Cerebellar cortex (tissue), 1 donor: ENCODE results near the gene MADD.
A peak's percentile ranks its signal among the peaks of the same experiment; 100 is the strongest.

ENCODE experiments used
- DNase-seq: peaks from one replicate; pipeline ENCODE4 v3.0.0-alpha.2; 2015; ENCODE audit warnings: low spot score

Gene MADD

DNA sequence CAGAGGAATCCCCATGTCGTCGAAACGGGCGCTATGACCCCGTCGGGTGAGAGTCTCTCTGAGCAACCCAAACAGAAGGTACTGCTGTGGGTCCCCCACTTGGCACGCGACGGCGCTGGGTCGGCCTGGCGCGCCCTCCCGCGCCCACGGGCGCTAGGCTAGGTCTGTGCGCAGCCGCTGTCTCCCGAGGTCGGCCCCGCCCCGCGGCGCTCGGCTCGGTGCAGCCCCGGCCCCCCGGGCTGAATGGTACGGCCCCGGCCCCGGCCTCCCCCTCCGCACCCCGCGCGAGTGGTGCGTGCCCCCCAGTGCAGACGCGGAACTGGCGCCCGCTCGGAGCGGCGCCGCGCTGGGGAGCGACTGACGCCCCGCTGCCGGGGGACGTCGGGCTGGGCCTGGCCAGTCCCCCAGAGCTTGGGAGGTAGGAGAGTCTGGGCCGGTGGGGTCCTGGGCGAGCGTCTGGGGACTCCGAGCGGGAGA lies at the start of gene MADD:
MADD (plus strand) TSS at position 305 of the 477 bp plus-strand sequence.
- peak; percentile 80 for DNase-seq

DNA sequence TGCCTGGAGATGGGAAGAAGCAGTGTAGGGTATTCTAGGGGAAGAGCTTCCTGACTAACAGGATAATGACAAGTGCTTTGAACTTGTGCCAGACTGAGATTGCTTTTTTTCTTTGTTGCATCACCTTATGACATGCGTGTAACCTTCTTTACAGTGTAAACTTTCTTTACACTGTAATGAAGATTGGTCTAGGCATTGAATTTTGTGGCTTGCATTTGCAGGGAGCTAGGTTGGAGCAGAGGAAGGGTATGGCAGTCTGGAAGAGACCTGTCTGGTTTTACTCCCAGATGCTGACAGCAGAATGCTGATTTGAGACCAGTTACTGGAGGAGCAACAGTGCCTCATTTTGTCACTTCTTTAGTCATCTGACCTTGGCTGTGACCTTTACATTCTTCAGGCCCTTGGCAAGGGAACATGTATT lies 49.5 kb upstream of the MADD start:
- no peak for DNase-seq

DNA sequence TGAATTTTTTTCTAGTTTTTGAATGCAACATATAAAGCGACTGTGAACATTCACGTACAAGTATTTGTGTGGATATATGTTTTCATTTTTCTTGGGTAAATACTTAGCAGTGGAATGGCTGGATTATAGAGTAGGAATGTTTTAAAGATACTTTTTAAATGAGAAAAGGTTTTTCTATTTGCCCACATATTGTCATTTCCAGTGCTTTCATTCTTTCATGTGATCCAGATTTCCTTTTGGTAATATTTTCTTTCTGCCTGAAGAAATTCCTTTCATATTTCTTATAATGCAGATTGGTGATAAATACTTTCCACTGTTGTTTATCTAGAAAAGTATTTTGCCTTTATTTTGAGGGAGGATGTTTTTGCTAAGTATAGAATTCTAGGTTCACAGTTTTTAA lies 47.2 kb upstream of the MADD start:
- DNase-seq: no peak

DNA sequence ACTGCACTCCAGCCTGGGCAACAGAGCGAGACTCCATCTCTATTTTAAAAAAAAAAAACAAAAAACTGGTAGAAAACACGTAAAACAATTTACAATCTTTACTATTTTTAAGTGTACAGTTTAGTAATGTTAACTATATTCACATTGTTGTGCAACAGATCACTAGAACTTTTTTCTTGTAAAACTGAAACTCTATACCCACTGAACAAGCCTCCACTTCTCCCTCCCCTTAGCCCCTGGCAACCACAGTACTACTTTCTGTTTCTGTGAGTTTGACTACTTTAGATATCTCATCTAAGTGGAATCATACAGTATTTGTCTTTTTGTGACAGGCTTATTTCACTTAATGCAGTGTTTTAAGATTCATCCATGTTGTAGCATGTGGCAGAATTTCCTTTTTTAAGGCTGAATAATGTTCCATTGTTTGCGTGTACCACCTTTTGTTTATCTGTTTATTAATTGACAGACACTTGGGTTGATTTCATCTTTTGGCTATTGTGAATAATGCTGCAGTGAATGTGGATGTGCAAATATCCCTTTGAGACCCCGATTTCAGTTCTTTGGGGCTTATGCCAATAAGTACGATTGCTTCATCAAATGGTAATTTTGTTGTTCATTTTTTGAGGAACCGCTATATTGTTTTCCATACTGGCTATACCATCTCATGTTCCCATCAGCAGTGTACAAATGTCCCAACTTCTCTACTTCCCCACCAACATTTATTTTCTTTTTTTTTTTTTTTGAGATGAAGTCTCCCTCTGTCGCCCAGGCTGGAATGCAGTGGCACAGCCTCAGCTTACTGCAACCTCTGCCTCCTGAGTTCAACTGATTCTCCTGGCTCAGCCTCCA lies 44.2 kb upstream of the MADD start:
- DNase-seq: no peak

DNA sequence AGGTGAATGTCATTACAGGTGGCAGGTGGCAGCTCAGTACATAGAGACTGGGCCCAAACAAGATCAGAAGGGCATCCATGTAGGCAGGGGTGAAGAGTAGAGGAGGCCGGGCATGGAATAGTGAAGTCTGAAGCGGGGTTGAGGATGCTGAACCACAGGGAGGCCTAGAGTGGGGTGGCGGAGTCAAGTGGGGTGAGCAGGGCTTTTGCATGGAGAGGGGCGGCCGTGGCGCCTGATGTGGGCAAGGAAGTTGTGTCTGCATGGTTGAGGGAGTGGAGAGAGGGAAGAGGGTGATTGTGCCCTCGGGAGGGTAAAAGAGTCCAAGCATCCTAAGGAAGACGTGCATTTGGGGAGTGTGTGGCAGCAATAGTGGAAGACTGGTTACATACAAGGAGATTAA lies 40.8 kb upstream of the MADD start:
- DNase-seq: no peak

DNA sequence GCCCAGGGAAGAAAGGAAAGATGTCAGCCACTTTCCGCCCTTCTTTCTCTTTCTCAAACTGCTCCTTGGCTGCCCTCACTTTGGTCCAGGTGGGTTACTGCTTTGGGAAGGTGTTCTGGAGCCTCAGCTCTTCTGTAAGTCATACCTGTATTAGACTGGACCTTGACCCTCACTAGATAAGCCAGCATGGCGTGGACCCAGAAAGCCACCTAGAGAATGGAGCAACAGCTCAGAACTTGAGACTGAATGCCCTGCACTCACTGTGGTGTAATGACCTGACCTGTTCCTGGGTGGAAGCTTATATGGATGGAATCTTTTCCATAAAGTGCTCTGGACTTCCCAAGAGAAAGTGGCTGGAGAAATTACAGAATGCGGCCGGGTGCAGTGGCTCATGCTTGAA lies 36.9 kb upstream of the MADD start:
- no peak for DNase-seq

DNA sequence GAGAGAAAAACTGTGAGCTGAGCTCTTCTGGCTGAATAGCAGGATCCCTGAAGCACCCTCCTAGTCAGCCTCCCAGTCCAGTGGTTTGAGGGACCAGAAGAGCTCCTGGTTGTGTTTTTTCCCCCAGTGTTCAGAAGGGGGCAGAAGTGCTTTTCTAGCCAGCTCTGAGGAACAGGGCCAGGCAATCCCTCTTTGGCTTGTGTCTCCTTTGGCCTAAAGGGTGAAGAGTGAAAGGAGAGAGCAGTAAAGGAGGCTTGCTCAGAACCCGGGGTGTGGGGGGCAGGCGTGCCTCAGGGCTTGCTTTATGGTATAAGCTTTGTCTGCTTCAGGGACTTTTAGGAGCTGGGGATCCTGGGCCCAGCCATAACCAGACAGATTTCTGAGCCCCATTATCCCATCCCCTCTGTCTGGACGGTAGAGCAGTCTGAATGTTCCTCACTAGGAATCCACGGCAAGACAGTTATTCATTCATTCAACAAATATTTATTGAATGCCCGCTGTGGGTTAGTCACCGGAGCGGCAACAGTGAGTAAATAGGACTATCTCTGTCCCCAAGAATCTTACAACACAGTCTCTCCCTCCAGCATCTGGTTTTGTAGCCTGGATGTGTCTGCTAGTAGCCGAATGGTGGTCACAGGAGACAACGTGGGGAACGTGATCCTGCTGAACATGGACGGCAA lies 35.8 kb upstream of the MADD start:
- peak; percentile 79 for DNase-seq

DNA sequence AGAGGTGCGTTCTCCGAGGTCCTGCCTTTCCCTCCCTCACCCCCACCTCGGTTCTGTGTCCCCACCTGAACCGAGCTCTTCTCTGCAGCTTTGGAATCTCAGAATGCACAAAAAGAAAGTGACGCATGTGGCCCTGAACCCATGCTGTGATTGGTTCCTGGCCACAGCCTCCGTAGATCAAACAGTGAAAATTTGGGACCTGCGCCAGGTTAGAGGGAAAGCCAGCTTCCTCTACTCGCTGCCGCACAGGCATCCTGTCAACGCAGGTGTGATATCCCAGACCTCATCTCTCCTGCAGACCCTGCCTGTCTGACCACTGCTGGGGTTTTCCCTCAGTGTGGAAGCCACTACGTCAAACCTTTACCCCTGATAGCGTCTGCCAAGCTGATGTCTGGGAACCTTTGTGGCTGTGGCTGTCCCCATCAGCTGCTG lies 35.2 kb upstream of the MADD start:
- peak; percentile 80 for DNase-seq

DNA sequence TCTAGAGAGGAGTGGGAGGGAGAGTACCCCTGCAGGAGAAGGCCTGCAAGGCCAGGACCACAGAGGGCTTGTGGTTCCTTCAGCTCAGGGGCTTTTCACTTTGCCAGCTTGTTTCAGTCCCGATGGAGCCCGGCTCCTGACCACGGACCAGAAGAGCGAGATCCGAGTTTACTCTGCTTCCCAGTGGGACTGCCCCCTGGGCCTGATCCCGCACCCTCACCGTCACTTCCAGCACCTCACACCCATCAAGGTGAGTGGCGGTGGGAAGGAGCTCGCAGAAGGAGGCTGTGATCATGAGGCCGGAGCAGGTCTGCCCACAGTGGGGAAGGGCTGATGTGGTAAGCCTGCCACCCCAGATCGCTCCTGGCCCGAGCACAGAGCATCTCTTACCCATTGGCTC lies 34.8 kb upstream of the MADD start:
- DNase-seq: peak; percentile 37

DNA sequence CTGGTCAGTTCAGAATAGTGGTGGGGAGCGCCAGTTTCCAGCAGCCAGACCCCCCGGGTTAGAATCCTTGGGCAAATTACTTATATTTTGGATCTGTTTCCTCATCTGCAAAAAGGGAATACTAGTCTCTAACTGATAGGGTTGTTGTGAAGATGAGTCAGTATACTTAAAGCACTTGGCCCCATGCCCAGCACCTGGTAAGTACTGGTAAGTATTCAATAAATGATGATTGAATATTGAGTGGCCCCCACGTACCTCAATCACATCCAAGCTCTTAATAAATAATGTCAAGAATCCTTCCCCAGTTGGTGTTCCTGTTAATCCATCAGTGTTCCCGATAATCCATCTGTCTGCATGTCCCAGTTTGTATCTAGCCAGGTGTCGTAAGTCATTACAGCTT lies 33.5 kb upstream of the MADD start:
- peak; percentile 32 for DNase-seq

DNA sequence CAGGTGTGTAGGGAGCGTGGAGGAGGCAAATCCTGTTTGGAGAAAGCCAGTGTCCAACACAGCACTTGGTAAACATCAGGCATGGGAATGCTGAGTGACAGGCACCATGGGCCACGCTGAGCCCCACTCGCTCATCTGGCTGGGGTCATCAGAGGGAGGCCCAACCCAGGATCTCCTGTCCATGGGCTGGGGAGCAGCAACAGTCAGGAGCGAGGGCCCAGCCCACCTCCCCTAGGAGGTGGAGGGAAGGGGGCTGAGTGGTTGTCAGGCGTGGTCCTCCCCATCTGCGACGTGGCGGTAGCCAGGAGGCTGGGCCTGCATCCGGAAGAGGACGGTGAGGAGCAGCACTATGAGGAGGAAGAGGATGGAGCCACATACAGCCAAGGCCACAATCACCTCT lies 30.1 kb upstream of the MADD start:
- no peak for DNase-seq

DNA sequence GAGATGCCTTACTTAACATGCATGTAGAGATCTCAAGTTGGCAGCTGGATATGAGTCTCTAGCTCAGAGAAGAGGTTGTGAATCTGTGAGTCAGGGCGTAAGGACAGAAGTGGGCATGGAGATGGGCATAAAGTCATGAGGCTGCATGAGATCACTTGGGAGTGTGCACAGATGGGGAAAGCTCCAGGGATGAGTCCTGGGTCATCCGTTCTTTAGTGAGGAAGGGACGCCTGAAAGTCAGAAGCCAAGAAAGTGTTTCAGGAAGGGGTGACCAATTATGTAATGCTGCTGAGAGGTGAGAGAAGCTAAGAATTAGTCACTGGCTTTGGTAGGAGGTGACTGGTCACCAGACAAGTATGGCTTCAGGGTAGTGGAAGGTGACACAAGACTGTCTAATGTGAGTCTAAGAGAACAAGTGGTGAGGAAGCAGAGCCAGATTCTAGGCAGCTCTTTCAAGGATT lies 28.1 kb upstream of the MADD start:
- DNase-seq: no peak

DNA sequence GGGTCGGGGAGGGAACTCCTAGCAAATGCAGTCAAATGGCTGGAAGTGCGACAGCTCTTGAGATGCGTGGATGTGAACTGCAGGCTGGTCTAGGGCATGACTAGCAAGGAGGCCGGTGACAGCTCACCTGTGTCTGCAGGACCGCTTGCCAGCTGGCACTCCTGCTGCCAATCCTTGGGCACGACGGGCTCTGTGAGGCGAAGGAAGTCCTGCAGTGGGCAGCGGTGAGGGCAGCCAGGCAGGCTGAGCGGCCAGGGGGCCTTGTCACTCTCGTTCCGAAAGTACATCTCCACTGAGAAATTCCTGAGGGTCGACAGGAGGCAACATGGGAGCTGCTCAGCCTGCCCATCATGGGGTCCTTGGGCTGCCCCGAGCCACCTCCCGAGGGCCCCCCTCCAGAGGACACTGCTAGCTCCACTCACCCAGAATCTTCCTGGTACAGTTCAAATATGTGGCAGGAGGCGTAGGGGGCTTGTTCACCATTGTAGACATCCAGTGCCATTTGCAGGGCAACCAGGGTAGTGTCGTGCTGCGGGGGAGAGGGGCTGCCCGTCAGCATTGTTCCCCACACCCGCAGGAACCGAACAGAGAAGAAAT lies 27.2 kb upstream of the MADD start:
- peak; percentile 56 for DNase-seq

DNA sequence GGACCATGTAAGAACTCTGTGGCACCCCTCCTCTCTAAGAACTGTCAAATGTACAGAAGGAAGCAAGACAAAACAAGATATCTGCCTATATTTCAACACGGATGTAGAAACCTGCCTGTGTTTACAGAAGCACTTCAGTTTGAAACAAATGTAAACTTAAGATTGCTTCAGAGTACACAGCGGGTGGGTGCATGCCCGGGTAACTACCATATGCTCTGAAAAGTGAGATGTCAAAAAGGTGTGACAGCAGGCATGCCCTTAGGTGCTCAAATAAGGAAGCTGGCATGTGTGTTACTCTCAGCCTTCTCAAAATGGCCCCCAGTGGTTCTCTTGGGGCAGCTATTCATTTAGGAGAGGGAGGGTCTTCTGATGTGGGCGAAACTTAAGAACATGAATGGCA lies 26.5 kb upstream of the MADD start:
- DNase-seq: no peak

DNA sequence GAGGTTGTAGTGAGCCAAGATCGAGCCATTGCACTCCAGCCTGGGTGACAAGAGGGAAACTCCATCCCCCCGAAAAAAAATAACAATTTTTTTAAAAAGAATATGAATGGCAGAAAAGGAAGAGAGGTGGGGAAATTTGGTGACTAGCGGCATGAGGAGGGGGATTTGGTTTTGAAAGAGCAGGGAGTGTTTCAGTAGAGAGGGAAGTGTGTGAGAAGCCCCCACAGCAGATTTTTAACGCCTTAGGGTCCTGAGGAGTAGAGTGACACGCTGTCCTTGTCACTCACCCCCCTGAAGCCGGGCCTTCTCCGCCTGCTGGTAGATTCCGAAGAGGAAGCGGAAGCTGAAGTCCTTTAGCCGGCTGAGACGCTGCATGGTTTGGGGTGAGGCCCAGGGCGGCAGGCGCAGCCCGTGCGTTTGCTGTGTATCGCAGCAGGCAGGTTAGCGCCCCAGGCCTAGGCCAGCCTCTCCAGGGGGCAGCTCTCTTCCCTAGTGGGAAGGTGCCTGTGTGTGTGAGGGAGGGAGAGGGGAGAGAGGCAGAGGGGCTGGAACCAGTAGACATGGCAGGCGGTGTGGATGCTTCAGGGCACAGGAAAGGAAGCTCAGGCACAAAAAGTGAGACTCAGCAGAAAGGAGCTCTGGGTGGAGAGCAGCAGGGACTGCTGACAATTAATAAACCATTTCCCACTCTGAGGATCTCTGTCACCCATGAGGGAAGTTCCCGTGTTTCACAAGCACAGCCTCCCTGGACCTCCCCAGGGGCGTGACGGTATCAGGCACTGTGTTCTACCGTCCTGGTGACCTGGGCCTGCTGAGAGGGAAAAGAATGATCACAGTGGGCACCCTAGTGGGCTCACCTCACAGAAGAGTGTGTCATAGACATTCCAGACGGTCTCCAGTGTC lies 25.2 kb upstream of the MADD start:
- no peak for DNase-seq

DNA sequence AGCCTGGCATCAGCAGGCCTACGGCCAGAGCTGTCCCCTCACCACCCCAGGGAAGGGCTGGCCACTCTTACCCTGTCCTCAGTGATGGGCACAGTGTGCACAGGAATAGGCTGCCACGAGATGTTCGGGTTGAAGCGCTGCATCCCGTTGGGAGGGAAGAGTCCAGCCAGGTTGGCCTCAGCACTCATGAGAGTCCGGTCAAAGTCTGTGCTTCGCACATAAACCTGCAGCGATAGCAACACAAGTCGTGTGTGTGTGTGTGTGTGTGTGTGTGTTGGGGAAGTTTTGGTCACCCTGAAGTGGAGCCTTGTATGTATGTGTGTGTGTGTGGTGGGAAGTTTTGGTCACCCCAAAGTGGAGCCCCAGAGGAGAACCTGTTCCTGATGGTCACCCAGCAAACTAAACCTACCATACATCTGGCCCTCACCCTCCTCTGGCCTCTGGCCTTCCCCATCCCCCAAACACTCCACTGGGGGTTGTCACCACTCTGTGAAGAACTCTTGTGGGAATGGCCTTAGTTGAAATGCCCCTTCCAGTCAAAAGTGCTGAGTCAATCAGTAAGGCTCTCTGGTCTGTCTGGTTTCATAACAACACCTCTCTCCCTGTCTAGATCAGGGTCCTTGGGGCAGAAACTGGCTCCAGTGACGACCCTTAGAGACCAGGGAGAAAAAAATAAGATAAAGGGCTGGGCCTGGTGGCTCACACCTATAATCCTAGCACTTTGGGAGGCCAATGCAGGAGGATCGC lies 24.1 kb upstream of the MADD start:
- DNase-seq: no peak

DNA sequence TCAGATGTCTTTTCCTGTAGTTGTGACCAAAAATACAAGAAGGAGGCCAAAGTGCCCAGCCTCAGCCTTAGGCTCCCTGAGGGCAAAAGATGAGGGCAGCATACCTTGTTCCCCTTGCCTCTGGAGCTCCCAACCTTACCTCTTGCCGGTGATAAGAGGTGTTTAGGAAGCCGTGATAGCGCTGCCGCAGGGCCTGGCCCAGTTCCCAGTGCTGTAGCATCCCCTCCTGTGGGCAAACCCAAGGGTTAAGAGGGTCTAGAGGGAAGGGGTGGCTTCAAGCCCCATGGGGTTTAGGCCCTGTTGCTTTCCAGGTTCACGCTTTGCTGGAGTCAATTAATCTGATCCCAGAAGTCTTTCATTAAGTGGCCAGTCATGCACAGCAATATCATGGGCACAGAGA lies 22.4 kb upstream of the MADD start:
- no peak for DNase-seq

DNA sequence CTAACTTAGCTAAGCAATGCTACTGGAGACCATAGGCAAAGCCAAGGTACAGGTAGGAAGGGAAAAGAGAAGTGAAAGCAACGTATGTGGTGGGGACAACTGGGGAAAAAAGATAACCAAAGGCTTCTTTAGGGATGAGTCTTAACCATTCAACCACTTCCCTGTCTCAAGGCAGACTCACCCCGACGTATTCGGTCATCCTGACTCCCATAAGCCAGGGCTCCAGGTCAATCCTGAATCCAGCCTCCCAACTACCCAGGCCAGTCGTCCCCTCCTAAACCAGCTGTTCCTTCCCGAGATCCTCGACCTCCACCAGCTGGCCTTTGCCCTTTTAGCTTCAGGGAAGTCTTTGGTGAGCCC lies 21.6 kb upstream of the MADD start:
- DNase-seq: no peak

DNA sequence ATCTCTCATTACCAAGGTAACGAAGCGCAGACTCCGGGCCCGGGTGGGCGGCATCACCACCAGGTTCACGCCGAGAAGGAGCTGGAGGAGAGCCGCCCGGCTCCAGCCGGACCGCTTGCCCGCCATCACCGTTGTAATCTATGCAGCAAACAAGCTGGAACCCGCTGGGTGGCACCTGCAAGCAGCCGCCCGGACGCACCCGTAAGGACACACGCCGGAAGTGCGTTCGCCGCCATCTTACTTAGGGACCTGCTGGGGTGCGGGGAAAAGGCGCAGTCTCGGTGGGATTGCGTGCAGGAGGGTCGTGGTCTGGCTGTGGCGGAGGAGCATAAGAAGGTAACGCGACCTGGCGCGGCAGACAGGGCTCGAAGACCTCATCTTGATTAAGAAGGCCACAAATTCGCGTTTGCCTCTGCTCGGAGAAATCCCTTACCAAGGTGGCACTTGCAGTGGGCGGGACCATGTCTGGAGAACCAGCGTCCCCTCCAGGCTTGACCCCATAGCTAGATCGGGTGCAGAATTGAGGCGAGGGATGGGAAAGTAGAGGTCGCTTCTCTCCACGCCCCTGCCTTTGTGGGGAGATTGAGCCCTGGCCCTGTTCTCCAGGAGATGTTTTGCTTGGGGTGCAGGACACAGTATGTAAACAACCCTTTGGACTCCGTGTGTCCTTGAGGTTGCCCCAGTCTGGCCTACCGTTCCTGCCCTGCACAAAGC lies 21.1 kb upstream of the MADD start, which contains the start of gene ACP2:
ACP2 (minus strand) TSS at position 151 of the 714 bp plus-strand sequence; CDS start at position 126, 25 bp downstream.
- peak; percentile 91 for DNase-seq

DNA sequence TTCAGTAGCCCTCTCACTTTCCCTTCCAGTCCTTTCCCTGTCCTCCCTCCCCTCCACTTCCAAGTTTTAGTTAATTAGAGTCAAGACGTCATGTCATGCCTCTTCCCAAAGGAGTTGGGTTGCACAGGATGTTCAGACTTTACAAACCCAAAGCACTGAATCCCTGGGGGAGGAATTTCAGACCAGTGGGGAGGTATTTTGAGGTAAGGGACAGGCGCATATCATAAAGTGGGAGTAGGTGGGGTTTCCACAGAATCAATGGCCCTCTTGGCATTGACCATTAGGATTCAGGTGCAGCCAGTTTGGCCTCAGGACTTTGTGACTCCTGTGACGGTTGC lies 20.6 kb upstream of the MADD start:
- no peak for DNase-seq

DNA sequence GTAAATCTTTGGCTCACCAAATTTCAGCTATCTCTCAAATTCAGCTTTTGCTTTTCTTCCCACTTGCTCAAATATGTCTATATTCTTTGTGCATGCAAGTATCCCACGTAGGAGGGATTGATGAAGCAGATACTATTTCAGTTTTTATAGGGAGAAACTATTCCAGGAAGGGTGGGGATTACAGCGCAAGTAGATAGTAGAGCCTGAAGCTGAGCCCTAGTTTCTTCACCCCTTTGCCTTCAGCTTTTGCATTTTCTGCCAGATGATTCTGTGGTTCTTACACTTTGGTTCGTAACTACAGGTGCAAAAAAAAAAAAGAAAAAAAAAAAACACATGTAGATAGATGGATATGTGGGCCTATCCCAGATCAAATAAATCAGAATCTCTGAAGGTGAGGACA lies 18.2 kb upstream of the MADD start:
- DNase-seq: no peak
